ENCODE data around the gene PUS1. TPM values are rescaled to one million over a fixed set of nuclear protein-coding genes. Genes with fewer than 3 reads are reported as not detected.

PUS1 gene
- total and polyA plus RNA-seq, 2 of the 8 experiments (the other 6 are each of a cell fraction or from before 2014, with no cell fraction given) = 48.1 to 81.2 TPM

GRCh38 chr12:131910302-131911027, 18.6 kb upstream of the PUS1 start:
- WGBS, 2 experiments (ENCODE audit: extremely low coverage in 1 of 2, insufficient coverage in 1 of 2, insufficient read length in 1 of 2, insufficient replicate concordance in 2 of 2, low coverage in 1 of 2, low lambda C conversion rate in 2 of 2, missing lambda C conversion rate in 1 of 2) = 93% methylated on average over 22 of the region's 23 CpGs; no CpG with 5 or more reads in 1 of the 2 experiments
- Histone ChIP-seq H3K9ac (replicated peaks in 1 of 4; ENCODE audit: extremely low read depth in 1 of 4, low read depth in 3 of 4, low read length in 3 of 4) (no peak overlapping the region), H2AFZ (ENCODE audit: low read length) (no peak overlapping the region), H2BK15ac (ENCODE audit: low read length) (no peak overlapping the region), H4K5ac (ENCODE audit: insufficient read length, low read depth, low read length) (no peak overlapping the region), H4K91ac (replicated peaks; ENCODE audit: insufficient read length, low read length) (no peak overlapping the region), H2BK5ac (ENCODE audit: low read depth, low read length) (no peak overlapping the region; the same call in 1 of the 2 replicates), H2AK5ac (ENCODE audit: low read depth, low read length) (no peak overlapping the region), H3K4ac (replicated peaks; ENCODE audit: insufficient read length, low read depth, low read length) (no peak overlapping the region), H3K56ac (replicated peaks; ENCODE audit: insufficient read length, low read depth, low read length) (no peak overlapping the region), H2BK20ac (ENCODE audit: low read length) (no peak overlapping the region), H3K4me3 (ENCODE audit: extremely low read depth in 1 of 4, insufficient read depth in 2 of 4, low read depth in 3 of 4, low read length in 4 of 4) (no peak overlapping the region), H3K36me3 (ENCODE audit: control insufficient read depth in 2 of 4, insufficient read depth in 4 of 4, low read length in 3 of 4) (peaks cover 8 to 63% (median 30%) of the 10 kb centered on the region in 4 experiments), H3K4me2 (ENCODE audit: insufficient read depth in 1 of 2, low read depth in 2 of 2, low read length in 2 of 2) (no peak overlapping the region), H3K23me2 (ENCODE audit: low read depth, low read length) (no peaks in the 10 kb centered on the region), H3K27ac (ENCODE audit: low read depth, low read length) (no peak overlapping the region), H2BK12ac (ENCODE audit: low read depth, low read length) (no peak overlapping the region), H3K4me1 (replicated peaks in 1 of 4; ENCODE audit: control insufficient read depth in 3 of 4, insufficient read depth in 4 of 4, low read length in 3 of 4) (no peaks in the 10 kb centered on the region), H3K18ac (ENCODE audit: extremely low read depth, low read length) (no peak overlapping the region), H3K14ac (ENCODE audit: insufficient read length) (no peak overlapping the region), H3K79me2 (ENCODE audit: control insufficient read depth in 1 of 2, insufficient read depth in 2 of 2, low read length in 2 of 2) (peaks cover 0 to 3% of the 10 kb centered on the region in 2 experiments; a peak in 1 of 4 replicates), H3K79me1 (ENCODE audit: low read depth, low read length) (peaks cover 2% of the 10 kb centered on the region; the same call in 1 of the 2 replicates), H3K9me3 (ENCODE audit: insufficient read depth in 2 of 2, low read depth in 1 of 2, low read length in 1 of 2) (no peaks in the 10 kb centered on the region), H4K20me1 (replicated peaks in 1 of 2; ENCODE audit: control insufficient read depth in 1 of 2, insufficient read depth in 2 of 2, low read length in 2 of 2) (peaks cover 5 to 10% of the 10 kb centered on the region in 2 experiments), H2BK120ac (replicated peaks; ENCODE audit: low read depth, low read length) (no peak overlapping the region), H4K8ac (ENCODE audit: extremely low read depth, insufficient read depth, low read length) (no peak overlapping the region; the same call in 1 of the 2 replicates), H3K23ac (ENCODE audit: insufficient read length) (no peak overlapping the region), H3K27me3 (replicated peaks in 1 of 4; ENCODE audit: control insufficient read depth in 3 of 4, extremely low read depth in 1 of 4, insufficient read depth in 3 of 4, low read length in 3 of 4) (no peaks in the 10 kb centered on the region)
- POLR2A ChIA-PET (ENCODE audit: partially characterized antibody) = interaction anchor here (0.8 to 6.5 kb wide), 4 partner anchors 9 to 30 kb away, joined by 3 to 27 read pairs (median 3); no protein-coding TSS in a partner anchor
- DNase-seq (ENCODE audit: low read depth in 1 of 2, low spot score in 2 of 2) (no peak), FAIRE-seq (no peak)
- CTCF ChIA-PET (ENCODE audit: partially characterized antibody) = interaction anchor here (0.7 to 1.0 kb wide), 2 partner anchors 9 to 24 kb away, joined by 4 read pairs; no protein-coding TSS in a partner anchor
- TF ChIP-seq NRF1 (IDR thresholded peaks at IDR 0.05; ENCODE audit: low read depth, low read length) = no peak
- TF ChIP-seq RBBP5 (IDR thresholded peaks at IDR 0.05; ENCODE audit: borderline replicate concordance, low read depth, low read length) = no peak
- no peak for TF ChIP-seq CHD2 (IDR thresholded peaks at IDR 0.05; ENCODE audit: low read length)
- no peak for TF ChIP-seq ASH2L (IDR thresholded peaks at IDR 0.05; ENCODE audit: low read length)
- TF ChIP-seq SP4 (IDR thresholded peaks at IDR 0.05; ENCODE audit: low read length) = no peak
- no peak for TF ChIP-seq HDAC2 (IDR thresholded peaks at IDR 0.05; ENCODE audit: borderline replicate concordance in 1 of 2, low read depth in 2 of 2, low read length in 2 of 2)
- no peak for TF ChIP-seq BCL11A (IDR thresholded peaks at IDR 0.05; ENCODE audit: low read depth in 2 of 2, low read length in 2 of 2)
- TF ChIP-seq GABPA (IDR thresholded peaks at IDR 0.05; ENCODE audit: borderline replicate concordance, insufficient read depth, low read length) = no peak
- TF ChIP-seq USF2 (IDR thresholded peaks at IDR 0.05; ENCODE audit: low read length) = no peak
- no peak for TF ChIP-seq MAX (IDR thresholded peaks at IDR 0.05)
- TF ChIP-seq SUZ12 (IDR thresholded peaks at IDR 0.05; ENCODE audit: low read length) = no peak
